GM10847 (cell line): ENCODE measurements around the gene TCAP.

Experiments
- POLR2A ChIP-seq: IDR thresholded peaks from 2 replicates; pipeline ENCODE4 v1.6.1; 2011; ENCODE audit not compliant: insufficient read length; ENCODE audit errors: extremely low read depth

TCAP gene

DNA sequence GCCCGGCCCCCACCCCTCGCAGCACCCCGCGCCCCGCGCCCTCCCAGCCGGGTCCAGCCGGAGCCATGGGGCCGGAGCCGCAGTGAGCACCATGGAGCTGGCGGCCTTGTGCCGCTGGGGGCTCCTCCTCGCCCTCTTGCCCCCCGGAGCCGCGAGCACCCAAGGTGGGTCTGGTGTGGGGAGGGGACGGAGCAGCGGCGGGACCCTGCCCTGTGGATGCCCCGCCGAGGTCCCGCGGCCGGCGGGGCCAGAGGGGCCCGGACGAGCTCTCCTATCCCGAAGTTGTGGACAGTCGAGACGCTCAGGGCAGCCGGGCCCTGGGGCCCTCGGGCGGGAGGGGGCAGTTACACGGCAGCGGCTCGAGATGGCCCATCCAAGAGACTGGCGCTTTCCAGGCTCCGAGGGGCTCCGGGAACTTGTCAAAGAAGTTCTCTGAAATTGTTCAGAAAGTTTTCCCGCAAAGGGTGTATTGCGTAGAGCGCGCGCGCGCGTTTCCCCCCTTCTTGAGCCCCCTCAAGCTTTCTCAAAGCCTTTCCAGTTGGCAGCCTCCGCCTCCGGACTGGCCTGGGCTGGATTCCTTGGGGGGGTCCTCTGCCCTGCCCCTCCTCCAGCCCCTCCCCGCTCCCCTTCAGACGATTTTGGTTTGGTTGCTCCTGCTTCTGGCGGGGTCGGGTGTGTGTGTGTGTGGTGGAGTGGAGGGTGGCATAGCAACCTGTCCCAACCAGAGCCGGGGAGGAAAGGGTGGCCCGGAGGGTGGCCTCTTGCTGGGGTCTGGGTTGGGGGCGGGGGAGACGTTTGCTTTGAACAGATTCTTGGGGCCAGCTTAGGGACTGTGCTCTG lies 35.2 kb downstream of the TCAP start:
- TF ChIP-seq POLR2A, result no peak

- TF ChIP-seq POLR2A, result no peak
Observed at GRCh38 chr17:39701012-39701783, 36.0 kb downstream of the TCAP start.

DNA sequence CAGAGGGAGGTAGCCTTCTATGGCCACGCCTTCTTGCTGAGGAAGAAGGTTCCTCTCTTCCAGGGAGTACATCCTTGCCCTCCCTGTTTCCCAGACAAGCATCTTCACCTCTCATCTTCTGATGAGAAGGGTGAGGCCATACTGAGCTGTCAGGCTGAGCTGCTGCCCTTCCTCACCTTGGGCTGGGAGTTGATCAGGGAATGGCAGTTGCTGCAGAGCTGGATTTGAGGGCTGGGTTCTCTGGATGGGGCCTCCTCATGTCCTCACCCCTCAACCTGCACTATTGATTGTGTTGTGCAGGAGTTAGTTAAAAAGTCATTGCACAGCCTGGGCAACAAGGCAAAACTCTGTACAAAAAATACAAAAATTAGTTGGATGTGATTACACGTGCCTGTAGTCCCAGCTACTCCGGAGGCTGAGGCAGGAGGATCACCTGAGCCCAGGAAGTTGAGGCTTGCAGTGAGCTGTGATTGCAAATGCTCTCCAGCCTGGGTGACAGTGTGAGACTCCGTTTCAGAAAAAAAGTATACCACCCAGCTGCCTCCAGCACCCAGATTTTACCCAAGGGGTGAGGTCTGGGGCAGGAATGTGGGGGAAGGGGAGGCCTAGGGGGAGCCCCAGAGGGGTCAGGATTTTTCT lies 36.8 kb downstream of the TCAP start:
- TF ChIP-seq POLR2A, result no peak

- TF ChIP-seq POLR2A, result no peak
Observed at GRCh38 chr17:39702901-39703893, 38.0 kb downstream of the TCAP start.

DNA sequence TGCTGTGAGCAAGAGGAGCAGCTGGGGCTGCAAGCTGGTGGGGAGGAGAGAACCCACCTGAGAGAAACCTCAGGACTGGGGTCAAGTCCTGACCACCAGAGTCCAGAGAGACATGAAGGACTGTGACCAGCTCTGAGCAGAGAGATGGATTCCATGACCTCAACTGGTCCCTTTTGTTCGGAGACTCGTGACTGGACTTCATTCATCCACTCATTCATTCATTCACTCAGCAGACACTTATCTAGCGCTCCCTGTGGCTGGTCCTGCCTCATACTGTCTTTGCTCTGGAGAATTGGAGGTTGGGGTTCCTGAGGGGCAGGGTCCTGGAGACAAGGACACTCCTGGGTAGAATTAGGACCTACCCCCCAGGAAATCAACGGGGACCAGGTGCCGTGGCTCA lies 38.8 kb downstream of the TCAP start:
- TF ChIP-seq POLR2A, result no peak

DNA sequence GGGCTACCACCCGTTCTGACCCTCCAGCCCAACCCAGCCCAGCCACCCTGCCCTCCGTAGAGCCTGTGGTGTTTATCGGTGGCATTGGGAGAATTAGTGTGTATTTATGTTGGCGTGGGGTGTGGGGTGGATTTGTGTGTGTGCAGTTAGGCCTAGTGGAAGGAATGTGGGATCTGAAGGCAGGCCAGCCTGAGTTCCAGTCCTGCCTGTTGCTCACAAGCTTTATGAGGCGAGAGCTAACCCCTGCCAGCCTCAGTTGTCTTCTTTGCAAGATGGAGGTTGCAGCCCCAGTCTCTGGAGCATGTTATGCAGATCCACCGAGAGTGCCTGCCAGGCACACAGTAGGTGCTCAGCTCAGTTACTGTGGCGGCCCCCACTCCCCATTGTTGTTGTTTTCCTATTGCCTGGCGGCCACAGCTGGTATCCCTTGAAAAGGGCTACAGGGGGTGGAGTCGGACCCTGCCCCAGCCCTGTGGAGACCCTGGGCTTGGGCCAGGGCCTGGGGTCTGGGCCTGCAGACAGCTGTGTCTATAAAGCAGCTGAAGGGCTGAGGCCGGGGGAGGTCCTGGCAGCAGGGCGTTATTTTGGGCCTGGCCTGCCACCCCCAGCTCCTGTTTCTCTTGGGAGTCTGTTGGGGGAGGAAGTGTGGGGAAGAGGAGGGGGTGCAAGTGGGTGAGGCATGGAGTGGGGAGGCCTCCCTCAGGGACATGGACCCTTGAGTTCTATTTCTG lies 39.8 kb downstream of the TCAP start:
- TF ChIP-seq POLR2A, result no peak

DNA sequence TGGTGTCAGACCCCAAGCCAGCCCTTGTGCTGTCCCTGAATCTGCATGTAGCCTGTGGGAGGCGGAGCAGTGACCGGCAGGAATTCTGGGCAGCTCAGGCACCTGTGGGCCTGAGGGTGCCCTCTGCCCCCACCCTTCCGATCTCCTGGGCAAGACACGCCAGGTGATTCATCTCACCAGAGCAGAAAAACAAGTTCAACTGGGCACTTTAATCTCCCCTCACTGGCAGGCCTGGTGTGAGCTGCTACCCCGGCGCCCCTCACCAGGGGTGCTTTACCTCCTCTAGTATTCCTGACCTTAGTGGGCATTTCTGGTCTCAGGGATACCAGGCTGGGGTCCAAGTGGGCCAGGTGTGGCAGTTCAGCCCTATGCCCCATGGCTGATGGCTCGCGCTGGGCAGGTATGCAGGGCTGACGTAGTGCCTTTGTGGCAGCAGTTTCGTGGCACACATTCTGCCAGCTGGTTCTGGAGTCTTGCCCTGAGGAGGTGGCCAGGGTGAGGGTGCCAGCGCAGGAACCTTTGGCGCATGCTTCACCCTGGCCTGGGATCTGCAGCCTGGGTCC lies 40.7 kb downstream of the TCAP start:
- no peak for TF ChIP-seq POLR2A

DNA sequence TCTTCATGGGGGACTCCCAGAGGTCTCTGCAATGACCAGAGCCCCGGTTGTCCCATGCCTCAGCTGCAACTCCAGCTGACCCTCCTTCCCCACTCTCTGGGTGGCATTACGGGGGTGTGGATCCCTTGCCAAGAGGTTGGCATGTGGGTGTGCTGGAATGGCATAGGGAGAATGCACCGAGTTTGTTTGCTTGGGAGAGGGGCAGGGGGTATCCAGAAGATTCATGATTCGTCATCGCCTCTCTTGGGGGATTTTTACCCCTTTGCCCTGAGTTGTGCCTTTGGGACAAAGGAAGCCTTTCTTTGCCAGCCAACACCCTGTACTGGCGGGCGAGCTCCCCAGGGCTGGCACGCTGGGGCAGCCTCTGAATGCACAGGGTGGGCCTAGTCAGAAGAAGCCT lies 41.2 kb downstream of the TCAP start:
- no peak for TF ChIP-seq POLR2A

DNA sequence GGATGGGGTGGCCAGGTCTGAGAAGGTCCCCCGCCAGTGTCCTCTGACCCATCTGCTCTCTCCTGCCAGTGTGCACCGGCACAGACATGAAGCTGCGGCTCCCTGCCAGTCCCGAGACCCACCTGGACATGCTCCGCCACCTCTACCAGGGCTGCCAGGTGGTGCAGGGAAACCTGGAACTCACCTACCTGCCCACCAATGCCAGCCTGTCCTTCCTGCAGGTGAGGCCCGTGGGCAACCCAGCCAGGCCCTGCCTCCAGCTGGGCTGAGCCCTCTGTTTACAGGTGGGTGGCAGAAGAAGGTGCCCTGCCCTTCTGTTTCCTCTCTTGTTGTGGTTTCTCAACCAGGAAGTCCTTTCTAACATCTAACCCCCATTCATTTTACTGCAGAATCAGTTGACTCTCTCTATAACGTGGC lies 41.8 kb downstream of the TCAP start:
- no peak for TF ChIP-seq POLR2A

DNA sequence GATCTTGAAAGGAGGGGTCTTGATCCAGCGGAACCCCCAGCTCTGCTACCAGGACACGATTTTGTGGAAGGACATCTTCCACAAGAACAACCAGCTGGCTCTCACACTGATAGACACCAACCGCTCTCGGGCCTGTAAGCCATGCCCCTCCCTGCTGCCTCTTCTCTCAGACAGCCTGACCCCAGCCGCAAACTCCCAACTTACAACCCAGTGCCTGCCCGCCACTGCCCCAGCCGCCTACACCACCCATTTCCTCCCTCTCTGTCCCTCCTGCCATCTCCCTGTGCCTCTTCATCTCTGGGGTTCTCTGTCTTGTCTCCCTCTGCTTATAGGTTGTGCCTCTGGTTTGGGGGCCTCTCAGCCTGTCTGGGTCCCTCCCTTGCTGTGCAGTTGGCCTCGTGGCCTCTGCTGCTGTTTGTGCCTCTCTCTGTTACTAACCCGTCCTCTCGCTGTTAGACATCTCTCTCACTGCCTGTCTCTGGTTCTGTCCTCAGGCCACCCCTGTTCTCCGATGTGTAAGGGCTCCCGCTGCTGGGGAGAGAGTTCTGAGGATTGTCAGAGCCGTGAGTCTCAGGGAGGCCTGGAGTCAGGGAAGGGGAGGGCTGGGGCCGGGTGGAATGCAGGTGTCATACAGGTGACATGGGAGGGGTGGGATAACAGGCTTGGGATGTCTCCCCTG lies 44.3 kb downstream of the TCAP start:
- TF ChIP-seq POLR2A, result no peak

- no peak for TF ChIP-seq POLR2A
Observed at GRCh38 chr17:39709998-39710964, 45.1 kb downstream of the TCAP start.

DNA sequence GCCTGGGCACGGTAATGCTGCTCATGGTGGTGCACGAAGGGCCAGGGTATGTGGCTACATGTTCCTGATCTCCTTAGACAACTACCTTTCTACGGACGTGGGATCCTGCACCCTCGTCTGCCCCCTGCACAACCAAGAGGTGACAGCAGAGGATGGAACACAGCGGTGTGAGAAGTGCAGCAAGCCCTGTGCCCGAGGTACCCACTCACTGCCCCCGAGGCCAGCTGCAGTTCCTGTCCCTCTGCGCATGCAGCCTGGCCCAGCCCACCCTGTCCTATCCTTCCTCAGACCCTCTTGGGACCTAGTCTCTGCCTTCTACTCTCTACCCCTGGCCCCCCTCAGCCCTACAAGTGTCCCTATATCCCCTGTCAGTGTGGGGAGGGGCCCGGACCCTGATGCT lies 46.7 kb downstream of the TCAP start:
- TF ChIP-seq POLR2A, result no peak
